K562 (cell line): Measurements from ENCODE around the gene NKX6-2.

Experiments used
- ARID1B ChIP-seq: fragments of 450-650 bp; IDR thresholded peaks from 2 replicates; pipeline ENCODE4 v1.6.1; 2016; ENCODE audit warnings: antibody characterized with exemption, mild to moderate bottlenecking, inconsistent platforms
- ELF4 ChIP-seq: fragments of 450-650 bp; formaldehyde crosslinking; IDR thresholded peaks from 2 replicates; pipeline ENCODE4 v1.4.0; 2022; ENCODE audit warnings: missing genetic modification characterization
- GATA2 ChIP-seq: sonication (generic); formaldehyde crosslinking; IDR thresholded peaks from 2 replicates; pipeline ENCODE4 v1.4.0; 2020; ENCODE audit warnings: mild to moderate bottlenecking, missing genetic modification reagents
- KAT8 ChIP-seq: fragments of 450-650 bp; IDR thresholded peaks from 2 replicates; pipeline ENCODE4 v1.6.1; 2016; ENCODE audit warnings: low read depth, mild to moderate bottlenecking
- KDM1A ChIP-seq, 2 experiments: fragments of 450-650 bp; IDR thresholded peaks; 2 replicates each; pipeline ENCODE4 v1.6.1; 2016; ENCODE audit warnings: mild to moderate bottlenecking in 2 of 2
- KLF16 ChIP-seq: IDR thresholded peaks from 2 replicates; pipeline ENCODE4 v1.6.1; 2016; ENCODE audit warnings: antibody characterized with exemption
- NRF1 ChIP-seq, 2 experiments: fragments of 450-650 bp; IDR thresholded peaks in 1 of 2; conservative IDR thresholded peaks in 1 of 2; 2 replicates each; pipeline ENCODE4 v1.6.1; 2014; ENCODE audit warnings: mild to moderate bottlenecking in 2 of 2
- ZBED1 ChIP-seq: IDR thresholded peaks from 2 replicates; pipeline ENCODE4 v1.6.1; 2014
- ZFX ChIP-seq: sonication (generic); formaldehyde crosslinking; IDR thresholded peaks from 2 replicates; pipeline ENCODE4 v1.8.0; 2022; ENCODE audit warnings: mild to moderate bottlenecking, missing genetic modification reagents, moderate library complexity
- ZNF12 ChIP-seq: sonication (generic); formaldehyde crosslinking; IDR thresholded peaks from 2 replicates; pipeline ENCODE4 v1.4.0; 2020; ENCODE audit warnings: mild to moderate bottlenecking, missing genetic modification reagents
- TF ChIP-seq, protein P1 (sequence below): fragments of 450-650 bp; formaldehyde crosslinking; IDR thresholded peaks from 2 replicates; pipeline ENCODE4 v1.4.0; 2022; ENCODE audit warnings: mild to moderate bottlenecking, moderate library complexity
- TF ChIP-seq, protein P2 (sequence below): sonication (generic); formaldehyde crosslinking; IDR thresholded peaks from 2 replicates; pipeline ENCODE4 v1.5.0; 2020; ENCODE audit warnings: missing genetic modification reagents

GRCh38 chr10:132815168-132815857, 29.4 kb upstream of the NKX6-2 start:
- TF ChIP-seq NRF1 (conservative IDR thresholded peaks at IDR 0.05 in 1 of 2, IDR thresholded peaks at IDR 0.05 in 1 of 2) (no peak), ELF4 (no peak), GATA2 (CRISPR knock-in tag) (no peak), ARID1B (no peak), KLF16 (no peak), ZFX (CRISPR knock-in tag) (no peak), ZNF12 (CRISPR knock-in tag) (no peak), KDM1A (IDR thresholded peaks at IDR 0.05) (no peak), ZBED1 (no peak), KAT8 (no peak)
- TF ChIP-seq, protein P1, sequence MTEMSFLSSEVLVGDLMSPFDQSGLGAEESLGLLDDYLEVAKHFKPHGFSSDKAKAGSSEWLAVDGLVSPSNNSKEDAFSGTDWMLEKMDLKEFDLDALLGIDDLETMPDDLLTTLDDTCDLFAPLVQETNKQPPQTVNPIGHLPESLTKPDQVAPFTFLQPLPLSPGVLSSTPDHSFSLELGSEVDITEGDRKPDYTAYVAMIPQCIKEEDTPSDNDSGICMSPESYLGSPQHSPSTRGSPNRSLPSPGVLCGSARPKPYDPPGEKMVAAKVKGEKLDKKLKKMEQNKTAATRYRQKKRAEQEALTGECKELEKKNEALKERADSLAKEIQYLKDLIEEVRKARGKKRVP, result no peak
- TF ChIP-seq, protein P2, sequence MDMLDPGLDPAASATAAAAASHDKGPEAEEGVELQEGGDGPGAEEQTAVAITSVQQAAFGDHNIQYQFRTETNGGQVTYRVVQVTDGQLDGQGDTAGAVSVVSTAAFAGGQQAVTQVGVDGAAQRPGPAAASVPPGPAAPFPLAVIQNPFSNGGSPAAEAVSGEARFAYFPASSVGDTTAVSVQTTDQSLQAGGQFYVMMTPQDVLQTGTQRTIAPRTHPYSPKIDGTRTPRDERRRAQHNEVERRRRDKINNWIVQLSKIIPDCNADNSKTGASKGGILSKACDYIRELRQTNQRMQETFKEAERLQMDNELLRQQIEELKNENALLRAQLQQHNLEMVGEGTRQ (CRISPR knock-in tag), result no peak
